NCI-H187 (cell line): ENCODE results near the gene BIRC5.
A peak's percentile ranks its signal among the peaks of the same experiment; 100 is the strongest.
"Not testable (repeated sequence)": the region's sequence is repeated elsewhere in the genome, so short reads cannot be mapped to it uniquely, and the experiment has no call there.

Experiments
- DNase-seq, 2 experiments: peaks; one replicate each; lab custom pipeline; 2025; lab: John Stamatoyannopoulos, UW

The BIRC5 gene

DNA sequence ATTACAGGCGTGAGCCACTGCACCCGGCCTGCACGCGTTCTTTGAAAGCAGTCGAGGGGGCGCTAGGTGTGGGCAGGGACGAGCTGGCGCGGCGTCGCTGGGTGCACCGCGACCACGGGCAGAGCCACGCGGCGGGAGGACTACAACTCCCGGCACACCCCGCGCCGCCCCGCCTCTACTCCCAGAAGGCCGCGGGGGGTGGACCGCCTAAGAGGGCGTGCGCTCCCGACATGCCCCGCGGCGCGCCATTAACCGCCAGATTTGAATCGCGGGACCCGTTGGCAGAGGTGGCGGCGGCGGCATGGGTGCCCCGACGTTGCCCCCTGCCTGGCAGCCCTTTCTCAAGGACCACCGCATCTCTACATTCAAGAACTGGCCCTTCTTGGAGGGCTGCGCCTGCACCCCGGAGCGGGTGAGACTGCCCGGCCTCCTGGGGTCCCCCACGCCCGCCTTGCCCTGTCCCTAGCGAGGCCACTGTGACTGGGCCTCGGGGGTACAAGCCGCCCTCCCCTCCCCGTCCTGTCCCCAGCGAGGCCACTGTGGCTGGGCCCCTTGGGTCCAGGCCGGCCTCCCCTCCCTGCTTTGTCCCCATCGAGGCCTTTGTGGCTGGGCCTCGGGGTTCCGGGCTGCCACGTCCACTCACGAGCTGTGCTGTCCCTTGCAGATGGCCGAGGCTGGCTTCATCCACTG is at the start of gene BIRC5:
TSS of gene BIRC5 (plus strand) at position 238 of the 690 bp plus-strand sequence. CDS start at position 302, 64 bp downstream.
- peak; percentile 82 to 90 for DNase-seq

DNA sequence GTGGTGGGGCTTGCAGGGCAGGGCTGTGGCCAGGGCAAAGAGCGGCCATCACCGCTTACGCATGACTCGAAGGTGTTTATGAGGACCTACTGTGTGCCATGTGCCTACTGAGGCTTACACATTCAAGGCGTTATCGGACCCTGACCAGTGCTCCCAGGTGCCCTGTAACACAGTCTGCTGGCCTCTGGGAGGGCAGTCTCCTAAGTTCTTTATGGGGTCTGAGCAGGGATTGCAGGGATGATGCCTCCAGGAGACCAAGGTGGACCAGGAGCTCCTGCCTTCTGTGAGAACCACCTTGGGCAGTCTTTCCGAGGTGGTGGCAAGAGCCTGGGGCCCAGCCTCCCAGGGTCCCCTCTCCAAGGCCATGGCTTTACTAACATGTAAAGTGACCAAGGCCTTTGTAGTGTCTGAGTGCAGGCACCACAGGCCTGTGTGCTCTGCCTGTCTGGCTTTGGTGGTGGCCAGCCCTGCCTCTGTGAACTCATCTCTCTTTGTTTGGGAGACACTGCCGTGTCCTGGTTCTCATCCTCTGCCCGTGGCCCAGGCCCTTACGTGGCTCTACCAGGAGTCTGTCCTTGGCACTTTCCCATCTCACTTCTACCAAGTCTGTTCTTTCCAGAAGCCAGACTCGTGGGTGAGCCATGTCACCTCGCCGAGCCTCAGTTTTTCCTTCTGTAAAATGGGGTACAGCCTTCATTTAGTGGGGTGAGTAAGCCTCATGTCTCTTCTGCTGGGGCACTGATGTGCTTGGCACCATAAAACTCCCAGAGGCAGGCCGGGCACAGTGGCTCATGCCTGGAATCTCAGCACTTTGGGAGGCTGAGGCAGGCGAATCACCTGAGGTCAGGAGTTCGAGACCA is 49.1 kb upstream of the BIRC5 start:
- no peak for DNase-seq

DNA sequence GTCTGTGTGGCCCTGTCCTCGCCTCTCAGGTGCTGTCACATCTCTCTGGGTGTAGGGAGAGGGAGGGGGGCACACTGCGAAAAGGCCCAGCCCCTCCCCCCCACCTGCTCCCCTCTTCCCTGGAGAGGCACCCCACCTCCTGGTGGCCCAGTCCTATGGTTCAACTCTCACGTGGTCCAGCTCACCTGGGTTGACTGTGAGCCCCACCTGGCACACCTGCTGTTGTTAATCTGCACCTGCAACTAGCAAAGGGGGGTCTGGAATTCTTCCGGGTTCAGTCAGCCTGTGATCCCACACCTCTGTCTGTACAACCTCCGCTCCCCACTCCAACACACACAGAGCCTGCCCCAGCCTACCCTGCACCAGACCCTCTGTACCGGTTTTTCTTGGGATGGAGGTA is 47.6 kb upstream of the BIRC5 start:
- DNase-seq, result no peak

DNA sequence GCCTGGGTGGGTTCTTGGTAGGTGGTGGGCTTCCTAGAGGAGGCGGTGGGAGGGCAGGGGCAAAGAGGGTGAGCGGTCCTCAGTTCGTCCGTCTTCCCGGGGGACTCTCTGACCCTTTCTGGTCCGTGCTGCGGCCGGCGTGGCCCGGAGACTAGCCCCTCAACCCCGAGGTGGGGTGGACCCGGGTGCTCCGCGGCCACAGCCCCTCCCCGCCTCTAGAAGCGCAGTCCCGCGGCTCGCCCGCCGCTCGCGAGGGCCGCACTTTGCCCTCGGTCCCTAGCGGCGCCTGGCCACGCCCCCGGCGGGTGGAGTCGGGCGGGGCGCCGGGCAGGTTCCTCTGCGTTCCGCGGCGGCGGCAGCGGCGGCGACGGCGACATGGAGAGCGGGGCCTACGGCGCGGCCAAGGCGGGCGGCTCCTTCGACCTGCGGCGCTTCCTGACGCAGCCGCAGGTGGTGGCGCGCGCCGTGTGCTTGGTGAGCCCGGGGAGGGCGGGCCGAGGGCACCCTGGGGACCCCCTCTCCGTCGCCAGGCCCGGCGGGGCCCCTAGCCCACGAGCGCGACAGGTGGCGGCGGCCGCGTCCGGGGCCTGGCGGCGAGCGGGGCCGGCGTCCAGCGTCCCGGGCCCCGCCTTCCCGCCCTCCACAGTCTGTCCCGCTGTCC is 45.7 kb upstream of the BIRC5 start, which contains the start of gene SYNGR2:
TSS of gene SYNGR2 (plus strand) at position 340 of the 661 bp plus-strand sequence. CDS start at position 376, 36 bp downstream.
- DNase-seq, result peak; percentile 39 to 76

DNA sequence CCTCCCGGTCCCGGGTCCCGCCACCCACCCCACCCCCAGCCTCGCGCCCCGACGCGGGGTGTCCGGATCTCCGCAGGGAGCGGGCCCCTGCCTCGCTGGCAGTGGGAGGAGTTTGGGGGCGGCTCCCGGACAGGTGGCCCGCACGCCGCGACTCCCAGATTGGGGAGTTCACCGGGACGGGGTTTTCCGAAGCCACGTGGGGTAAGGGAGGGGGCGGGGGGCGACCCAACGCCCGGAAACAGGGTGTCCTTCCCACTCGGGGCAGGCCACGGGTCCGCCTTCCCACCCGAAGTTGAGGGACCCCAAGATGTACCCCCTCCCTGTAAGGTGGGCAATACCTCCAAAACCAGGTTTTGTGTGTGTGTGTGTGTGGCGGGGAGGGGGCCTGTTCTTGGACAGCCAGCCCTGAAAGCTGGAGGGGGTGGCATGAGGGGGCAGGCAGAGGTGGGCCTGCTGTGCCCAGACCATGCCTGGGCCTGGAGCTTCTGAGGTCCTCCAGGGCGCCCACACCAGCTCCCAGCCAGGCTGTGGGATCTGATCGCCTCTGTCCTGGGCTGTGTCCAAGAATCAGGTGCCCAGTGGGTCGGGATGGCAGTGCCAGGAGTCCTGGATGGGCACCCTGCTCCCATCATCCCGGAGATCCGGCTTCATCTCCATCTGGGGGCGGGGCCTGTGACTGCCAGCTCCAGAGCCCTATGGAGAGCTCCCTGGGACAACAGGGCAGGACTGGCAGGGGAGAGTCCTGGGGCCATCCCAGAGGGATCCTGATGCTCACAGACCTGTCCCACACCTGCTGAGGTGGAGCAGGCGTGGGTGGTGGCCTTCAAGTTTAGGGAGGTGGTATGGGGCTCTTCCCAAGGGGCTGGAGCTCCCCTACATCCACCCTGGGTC is 44.9 kb upstream of the BIRC5 start:
- no peak for DNase-seq

DNA sequence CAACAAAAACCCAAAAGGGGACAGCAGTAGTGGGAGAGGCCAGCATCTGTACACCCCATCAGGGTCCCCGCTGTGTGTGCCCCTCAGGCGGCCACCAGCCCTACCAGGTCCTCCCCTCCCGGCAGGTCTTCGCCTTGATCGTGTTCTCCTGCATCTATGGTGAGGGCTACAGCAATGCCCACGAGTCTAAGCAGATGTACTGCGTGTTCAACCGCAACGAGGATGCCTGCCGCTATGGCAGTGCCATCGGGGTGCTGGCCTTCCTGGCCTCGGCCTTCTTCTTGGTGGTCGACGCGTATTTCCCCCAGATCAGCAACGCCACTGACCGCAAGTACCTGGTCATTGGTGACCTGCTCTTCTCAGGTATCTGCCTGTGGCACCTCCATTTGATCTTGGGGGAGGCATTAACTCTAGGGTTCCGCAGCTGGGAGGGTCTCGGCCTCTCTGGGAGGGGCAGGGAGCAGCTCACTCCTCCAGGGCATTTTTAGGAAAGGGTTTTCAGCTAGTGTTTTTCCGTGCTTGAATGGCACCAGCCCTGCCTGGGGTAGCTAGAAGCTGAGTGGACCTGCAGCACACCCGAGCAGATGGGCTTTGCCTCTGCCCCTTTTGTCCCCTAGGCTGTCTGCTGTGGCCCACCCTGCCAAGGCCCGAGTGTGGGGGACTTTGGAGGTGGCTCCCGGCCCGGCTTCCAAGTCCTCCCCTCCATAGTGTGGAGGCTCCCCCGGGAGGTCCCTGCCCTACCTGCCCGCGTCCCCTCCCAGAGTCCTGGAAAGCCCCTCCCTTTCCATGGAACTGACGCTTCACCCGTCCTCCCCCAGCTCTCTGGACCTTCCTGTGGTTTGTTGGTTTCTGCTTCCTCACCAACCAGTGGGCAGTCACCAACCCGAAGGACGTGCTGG is 43.1 kb upstream of the BIRC5 start:
- no peak for DNase-seq

DNA sequence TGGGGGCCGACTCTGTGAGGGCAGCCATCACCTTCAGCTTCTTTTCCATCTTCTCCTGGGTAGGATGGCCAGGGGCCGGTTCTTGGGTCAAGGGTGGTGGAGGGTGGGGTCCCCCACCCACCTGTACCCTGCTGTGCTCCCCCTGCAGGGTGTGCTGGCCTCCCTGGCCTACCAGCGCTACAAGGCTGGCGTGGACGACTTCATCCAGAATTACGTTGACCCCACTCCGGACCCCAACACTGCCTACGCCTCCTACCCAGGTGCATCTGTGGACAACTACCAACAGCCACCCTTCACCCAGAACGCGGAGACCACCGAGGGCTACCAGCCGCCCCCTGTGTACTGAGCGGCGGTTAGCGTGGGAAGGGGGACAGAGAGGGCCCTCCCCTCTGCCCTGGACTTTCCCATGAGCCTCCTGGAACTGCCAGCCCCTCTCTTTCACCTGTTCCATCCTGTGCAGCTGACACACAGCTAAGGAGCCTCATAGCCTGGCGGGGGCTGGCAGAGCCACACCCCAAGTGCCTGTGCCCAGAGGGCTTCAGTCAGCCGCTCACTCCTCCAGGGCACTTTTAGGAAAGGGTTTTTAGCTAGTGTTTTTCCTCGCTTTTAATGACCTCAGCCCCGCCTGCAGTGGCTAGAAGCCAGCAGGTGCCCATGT is 42.3 kb upstream of the BIRC5 start:
- not testable (repeated sequence) for DNase-seq

DNA sequence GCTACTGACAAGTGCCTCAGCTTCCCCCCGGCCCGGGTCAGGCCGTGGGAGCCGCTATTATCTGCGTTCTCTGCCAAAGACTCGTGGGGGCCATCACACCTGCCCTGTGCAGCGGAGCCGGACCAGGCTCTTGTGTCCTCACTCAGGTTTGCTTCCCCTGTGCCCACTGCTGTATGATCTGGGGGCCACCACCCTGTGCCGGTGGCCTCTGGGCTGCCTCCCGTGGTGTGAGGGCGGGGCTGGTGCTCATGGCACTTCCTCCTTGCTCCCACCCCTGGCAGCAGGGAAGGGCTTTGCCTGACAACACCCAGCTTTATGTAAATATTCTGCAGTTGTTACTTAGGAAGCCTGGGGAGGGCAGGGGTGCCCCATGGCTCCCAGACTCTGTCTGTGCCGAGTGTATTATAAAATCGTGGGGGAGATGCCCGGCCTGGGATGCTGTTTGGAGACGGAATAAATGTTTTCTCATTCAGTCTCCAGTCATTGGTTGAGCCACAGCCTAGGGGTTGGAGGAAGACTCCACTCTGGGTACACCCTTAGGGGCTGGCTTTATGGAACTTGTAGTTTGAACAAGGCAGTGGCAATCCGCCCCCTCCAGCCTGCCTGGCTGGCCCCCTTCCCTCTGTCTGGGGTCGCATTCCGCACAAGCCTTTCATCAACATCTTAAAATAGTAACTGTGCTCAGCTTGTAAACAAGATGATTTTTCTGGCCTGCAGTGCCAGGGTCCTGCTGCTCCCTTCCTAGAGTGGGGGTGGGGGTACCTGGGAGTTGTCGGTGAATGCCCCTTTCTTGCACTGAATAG is 41.6 kb upstream of the BIRC5 start:
- DNase-seq, result no peak

DNA sequence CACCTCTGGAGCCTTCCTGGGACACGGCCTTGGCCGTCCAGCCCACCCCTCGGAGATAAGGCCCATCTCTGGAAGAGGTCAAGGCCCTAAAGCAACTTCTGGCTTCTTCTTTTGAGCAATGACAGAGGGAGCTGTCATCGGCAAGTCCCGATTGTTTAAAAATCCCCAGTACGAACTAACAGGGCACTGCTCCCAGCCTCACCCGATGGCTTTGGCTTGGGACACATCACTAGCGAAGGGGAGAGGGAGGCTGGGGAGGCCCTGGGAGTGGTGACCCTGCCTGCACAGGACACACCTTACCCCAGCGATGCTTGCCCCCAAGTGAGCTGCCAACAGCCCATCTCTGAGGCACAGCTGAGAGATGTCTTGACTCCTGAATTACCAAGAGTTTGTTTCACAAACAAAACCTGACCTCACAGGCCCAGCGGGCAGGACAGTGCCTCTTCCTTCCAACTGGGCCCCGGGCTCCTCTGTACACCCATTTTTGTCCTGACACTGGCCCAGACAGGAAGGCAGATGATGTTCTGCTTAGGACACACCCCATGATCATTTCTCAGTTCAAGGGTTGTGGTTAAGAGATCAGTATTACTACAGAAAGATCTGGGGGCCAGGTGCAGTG is 40.8 kb upstream of the BIRC5 start:
- no peak for DNase-seq

DNA sequence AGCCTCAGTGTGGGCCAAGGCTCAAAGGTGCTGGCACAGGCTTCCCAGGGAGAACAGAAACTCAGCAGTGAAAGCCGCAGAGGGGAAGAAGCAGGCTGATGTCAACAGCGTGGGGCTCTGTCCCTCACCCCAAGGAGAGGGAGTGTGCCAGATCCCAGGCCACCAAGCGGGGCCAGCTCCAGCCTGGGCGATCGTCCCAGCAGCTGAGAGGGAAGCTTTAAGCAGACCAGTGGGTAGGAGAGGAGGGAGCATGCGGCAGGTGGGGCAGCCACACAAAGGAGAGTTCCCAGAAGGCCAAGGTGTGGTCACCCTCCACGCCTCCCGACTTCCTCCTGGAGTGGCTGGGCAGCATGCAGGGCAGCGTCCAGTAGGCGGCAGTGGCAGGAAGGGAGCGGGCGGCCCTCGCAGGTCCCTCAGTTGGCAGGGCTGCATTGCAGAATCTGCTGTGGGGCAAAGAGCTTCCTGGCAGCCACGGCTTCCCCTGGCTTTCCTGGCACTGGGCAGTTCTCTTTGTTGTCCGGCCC is 39.6 kb upstream of the BIRC5 start:
- DNase-seq, result no peak

DNA sequence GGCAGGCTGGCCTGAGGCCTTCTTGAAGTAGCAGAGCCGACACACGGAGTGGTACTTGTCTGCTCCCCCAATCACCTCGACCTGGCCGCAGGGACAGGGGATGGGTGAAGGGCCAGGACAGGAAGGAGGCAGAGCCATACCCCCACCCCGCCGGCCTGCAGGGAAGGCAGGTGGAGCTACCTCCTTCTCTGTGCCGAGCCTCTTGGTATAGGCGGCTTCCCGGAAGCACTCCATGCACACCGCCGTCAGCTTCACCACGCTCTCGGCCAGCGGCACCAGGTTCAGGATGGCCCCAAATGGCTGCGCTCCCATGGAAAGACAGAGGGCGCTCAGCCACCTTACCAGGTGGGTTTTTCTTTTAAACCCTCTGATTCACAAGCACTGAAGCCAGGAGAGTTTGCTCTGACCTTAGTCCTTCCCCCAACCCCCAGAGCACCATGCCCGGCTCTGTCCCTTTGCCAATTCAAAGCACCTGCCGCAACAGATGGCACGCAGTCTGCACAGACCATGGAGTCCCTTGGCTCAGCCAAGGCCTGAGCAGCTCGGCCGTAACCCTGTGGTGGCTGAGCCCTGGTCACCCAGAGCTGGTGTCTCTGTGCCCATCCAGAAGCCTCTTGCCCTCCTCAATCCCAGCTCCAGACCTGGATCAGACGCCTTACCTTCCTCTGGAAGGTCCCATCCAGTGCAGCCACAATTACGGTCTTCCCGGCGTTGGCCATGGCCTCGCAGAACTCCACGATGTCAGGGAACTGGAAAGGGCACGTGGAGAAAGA is 39.0 kb upstream of the BIRC5 start:
- no peak for DNase-seq

DNA sequence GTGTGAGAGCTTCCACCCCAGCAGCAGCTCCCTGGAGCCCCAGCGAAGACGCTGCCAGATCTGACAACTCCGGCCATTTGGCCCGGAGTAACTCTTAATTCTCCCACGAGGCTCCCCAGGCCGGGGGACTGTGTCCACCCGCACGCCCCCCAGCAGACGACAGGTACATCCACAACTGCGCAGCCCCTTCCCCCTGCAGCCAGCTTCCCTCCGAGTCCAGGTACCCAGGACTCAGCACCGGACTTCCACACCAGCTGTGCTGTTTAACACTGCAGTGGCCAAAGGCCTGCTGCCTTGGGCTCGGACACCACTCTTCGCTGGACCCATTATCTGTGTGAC is 38.4 kb upstream of the BIRC5 start:
- no peak for DNase-seq

DNA sequence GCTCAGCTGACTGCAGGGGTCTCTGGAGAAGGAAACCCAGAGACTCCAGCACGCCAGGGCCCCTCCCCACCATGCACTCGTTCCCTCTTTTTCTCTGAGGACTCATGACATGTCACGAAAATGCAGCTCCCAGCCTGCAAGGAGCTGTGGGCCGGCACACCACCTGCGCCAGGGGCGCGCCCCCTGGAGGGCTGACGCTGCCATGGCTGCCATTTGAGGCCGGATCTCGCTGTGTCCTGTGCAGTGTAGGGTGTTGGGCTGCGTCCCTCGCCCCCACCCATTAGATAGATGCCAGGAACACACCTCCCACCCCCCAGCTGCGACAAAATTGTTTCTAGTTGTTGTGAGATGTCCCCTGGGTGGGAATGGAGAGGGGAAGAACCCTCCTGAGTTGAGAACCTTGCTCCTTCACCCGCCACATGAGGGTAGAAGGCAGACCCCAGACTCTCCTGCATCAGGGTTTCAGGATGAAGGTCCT is 37.5 kb upstream of the BIRC5 start:
- no peak for DNase-seq

DNA sequence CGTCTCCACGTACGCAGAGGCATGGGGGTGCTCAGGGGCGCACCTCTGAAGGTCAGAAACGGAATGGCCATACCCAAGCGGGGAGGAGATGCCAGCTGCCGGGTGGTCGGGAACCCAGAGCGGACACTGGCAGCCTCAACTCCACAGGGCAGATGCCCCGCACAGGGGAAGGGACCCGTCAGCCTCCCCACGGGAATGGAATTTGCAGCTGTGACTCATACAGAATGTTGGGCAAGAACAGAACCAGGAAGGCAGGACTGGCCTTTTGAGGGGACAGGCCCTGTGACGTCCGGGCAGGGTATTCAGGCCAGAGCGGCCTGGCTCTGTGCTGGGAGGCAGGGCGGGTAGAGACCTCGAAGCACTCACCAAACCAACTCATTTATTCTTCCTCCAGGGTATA is 34.7 kb upstream of the BIRC5 start:
- no peak for DNase-seq

DNA sequence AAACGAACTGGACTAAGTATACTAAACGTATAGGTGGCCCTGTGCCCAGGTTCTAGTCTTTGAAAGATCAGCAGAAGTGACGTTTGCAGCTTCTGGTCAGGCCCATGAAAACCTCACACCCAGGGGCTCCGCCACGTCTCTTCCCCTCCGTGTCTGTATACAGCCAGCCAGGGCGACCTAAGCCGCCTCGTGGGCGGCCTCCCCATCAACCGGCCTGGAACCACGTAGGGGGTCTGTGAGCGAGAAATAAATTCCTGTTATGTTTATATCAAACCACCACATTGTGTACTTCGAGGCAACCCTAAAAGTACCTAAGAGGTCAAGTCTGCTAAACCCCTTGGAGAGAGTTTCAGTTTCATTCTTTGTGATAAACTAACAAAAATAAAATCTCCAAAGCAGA is 34.0 kb upstream of the BIRC5 start:
- no peak for DNase-seq

DNA sequence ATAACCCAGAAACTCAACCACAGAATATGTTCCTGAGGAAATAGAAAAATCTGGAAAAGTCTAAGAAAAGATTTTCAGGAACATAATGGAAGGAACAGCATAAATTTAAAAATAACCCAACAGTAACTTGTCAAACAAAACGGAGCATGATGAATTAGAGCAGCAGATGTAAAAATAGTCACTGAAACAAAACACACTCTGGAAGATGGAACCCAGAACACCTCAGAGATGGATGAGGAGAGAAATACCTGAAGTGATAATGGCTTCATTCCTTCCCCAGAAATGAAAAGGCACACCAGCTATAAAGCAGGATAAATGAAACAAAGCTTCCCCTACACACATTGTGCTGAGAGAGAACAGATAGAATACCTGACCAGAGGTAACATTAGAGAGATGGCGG is 33.5 kb upstream of the BIRC5 start:
- no peak for DNase-seq

DNA sequence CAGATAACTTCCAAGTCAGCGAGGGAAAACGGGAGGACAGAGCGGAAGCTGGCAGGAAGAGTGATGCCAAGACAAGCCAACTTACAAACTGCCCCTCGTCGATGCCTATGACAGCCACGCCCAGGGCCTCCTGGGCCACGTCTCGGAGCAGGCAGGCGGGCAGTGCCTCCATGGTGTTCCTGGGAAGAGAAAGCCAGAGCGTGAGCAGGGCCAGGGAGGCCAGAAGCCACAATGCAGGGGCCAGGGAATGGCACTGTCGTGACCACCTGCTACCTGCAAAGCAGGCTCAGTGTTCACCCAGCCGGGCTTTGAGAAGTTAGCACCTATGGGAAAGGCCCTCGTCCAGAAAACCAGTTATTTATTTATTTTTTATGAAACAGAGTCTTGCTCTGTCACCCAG is 31.5 kb upstream of the BIRC5 start:
- DNase-seq, result no peak

DNA sequence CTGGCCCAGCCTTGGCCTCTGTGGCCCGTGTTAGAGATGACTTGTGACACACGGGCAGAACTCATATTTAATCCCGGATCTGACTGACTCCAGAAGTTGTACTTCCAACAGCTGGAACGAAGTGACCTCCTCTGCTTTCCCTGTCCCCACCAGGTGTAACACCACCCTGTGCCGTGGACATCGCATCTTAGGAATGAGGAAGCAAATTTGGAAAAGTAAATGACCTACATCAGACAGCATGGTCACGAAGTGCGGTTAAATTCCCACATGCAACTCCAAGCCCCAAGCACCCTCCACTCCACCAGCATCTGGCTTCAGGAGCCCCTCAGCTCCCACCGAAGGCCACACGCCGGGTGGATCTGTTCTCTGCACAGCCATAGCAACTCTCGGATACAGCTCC is 30.1 kb upstream of the BIRC5 start:
- no peak for DNase-seq
